Measurements from ENCODE around the gene SP3. TPM values are rescaled to one million over a fixed set of nuclear protein-coding genes. Genes with fewer than 3 reads are reported as not detected.

SP3 gene
- total RNA-seq, 1 donor from 2014 or later = 210 TPM

DNA sequence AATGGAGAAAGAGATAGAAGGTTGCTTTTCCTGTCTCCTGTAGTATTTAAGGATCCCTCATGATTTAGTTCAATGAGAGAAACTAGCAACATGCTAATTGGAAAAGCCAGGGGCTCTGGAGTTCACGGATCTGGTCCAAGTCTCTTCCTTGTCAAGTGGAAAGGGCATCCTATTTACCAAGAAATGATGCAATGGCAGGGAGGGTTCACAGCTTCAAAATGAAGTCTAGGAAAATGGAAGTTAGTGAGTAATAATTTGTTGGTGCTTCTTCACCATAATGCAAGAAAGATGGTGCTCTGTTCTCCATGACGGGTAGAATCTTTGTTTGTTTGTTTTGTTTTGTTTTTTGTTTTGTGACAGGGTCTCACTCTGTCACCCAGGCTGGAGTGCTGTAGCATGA, 34.6 kb upstream of the SP3 start:
- TF ChIP-seq, protein P1, sequence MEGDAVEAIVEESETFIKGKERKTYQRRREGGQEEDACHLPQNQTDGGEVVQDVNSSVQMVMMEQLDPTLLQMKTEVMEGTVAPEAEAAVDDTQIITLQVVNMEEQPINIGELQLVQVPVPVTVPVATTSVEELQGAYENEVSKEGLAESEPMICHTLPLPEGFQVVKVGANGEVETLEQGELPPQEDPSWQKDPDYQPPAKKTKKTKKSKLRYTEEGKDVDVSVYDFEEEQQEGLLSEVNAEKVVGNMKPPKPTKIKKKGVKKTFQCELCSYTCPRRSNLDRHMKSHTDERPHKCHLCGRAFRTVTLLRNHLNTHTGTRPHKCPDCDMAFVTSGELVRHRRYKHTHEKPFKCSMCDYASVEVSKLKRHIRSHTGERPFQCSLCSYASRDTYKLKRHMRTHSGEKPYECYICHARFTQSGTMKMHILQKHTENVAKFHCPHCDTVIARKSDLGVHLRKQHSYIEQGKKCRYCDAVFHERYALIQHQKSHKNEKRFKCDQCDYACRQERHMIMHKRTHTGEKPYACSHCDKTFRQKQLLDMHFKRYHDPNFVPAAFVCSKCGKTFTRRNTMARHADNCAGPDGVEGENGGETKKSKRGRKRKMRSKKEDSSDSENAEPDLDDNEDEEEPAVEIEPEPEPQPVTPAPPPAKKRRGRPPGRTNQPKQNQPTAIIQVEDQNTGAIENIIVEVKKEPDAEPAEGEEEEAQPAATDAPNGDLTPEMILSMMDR (IDR thresholded peaks at IDR 0.05) = no peak
- TF ChIP-seq EZH2phosphoT487 (IDR thresholded peaks at IDR 0.05) (no peak), EZH2 (IDR thresholded peaks at IDR 0.05) (no peak)
- no peaks in the 10 kb centered on the region for H3F3A ChIP-seq (ENCODE audit: low read depth)
- H3K9me3 ChIP-seq (ENCODE audit: low read depth) = no peaks in the 10 kb centered on the region
- no peak for DNase-seq (ENCODE audit: low spot score)
- H3K4me1 Mint-ChIP-seq = no peaks in the 10 kb centered on the region
- no peaks in the 10 kb centered on the region for H3K36me3 Mint-ChIP-seq
- no peak overlapping the region for H2AFZ ChIP-seq (replicated peaks)
- no peaks in the 10 kb centered on the region for H4K20me1 ChIP-seq (ENCODE audit: low read depth)
- no peaks in the 10 kb centered on the region for H3K36me3 ChIP-seq
- H3K4me3 ChIP-seq = no peak overlapping the region
- H3K27me3 Mint-ChIP-seq (ENCODE audit: insufficient read depth, low read depth) = peaks cover 2% of the 10 kb centered on the region
- H3K9me3 Mint-ChIP-seq = no peaks in the 10 kb centered on the region
- no peak overlapping the region for H3K27ac ChIP-seq
- no peaks in the 10 kb centered on the region for H3K4me1 ChIP-seq
- H3K9ac ChIP-seq = no peak overlapping the region
- H3K27me3 ChIP-seq = no peaks in the 10 kb centered on the region
- no peak overlapping the region for H3K4me3 Mint-ChIP-seq
- no peak overlapping the region for H3K4me2 ChIP-seq
- H3K79me2 ChIP-seq (ENCODE audit: low read depth) = no peaks in the 10 kb centered on the region
- H3K27ac Mint-ChIP-seq = no peak overlapping the region

DNA sequence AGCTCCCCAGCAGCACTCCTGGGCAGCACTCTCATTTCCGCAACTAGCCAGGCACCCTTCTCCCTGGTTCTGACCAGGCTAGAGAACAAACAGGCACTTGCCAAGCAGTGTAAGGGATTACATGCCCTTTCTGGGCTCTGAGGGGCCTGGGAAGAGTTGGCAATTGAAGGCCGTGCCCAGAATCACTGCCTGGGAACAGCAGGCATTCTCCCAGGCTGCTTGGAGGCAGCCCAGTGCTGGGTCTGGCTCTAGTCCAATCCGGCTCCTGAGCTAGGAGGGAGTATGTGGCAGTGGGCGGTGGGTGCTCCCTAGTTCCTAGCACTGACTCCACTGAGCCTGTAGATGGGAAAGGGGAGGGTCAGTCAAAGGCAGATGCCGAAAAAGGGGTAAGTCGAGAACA, 34.1 kb upstream of the SP3 start:
- no peak overlapping the region for H2AFZ ChIP-seq (replicated peaks)
- Mint-ChIP-seq H3K27ac (no peak overlapping the region), H3K4me3 (no peak overlapping the region)

DNA sequence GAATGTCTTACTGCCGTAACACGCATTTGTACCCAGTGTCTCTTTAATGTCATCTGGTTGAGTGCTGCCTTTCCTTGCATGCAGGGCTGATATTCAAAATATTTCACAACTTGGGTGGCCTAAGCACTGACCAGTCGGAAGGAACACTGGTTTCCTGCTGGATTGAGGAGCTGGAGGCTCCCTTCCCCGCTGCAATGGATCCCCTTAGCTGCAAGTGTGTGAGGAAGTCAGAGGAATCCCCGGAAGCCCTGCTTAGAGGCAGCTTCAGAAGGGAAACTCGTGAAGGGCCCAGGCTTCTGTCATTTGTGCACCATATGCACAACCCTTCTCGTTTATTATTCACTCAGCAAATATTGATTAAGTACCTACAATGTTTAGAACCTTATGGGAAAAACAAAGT, 33.2 kb upstream of the SP3 start:
- Histone ChIP-seq H3K36me3 (no peaks in the 10 kb centered on the region), H3K9ac (no peak overlapping the region), H3K4me3 (no peak overlapping the region), H3K27me3 (no peaks in the 10 kb centered on the region), H3K9me3 (ENCODE audit: low read depth) (no peaks in the 10 kb centered on the region), H3K4me1 (no peaks in the 10 kb centered on the region), H3K79me2 (ENCODE audit: low read depth) (no peaks in the 10 kb centered on the region), H3F3A (ENCODE audit: low read depth) (no peaks in the 10 kb centered on the region), H3K4me2 (no peak overlapping the region), H2AFZ (replicated peaks) (no peak overlapping the region), H4K20me1 (ENCODE audit: low read depth) (no peaks in the 10 kb centered on the region), H3K27ac (no peak overlapping the region)
- no peaks in the 10 kb centered on the region for H3K36me3 Mint-ChIP-seq
- H3K27ac Mint-ChIP-seq = no peak overlapping the region
- peaks cover 2% of the 10 kb centered on the region for H3K27me3 Mint-ChIP-seq (ENCODE audit: insufficient read depth, low read depth)
- H3K4me1 Mint-ChIP-seq = no peaks in the 10 kb centered on the region
- TF ChIP-seq, protein P1 (IDR thresholded peaks at IDR 0.05) = no peak
- no peak for TF ChIP-seq EZH2 (IDR thresholded peaks at IDR 0.05)
- TF ChIP-seq EZH2phosphoT487 (IDR thresholded peaks at IDR 0.05) = no peak
- no peak for DNase-seq (ENCODE audit: low spot score)
- H3K4me3 Mint-ChIP-seq = no peak overlapping the region
- H3K9me3 Mint-ChIP-seq = no peaks in the 10 kb centered on the region

More for the DNA sequence above, 34.1 kb upstream of the SP3 start:
- Histone ChIP-seq H3F3A (ENCODE audit: low read depth) (no peaks in the 10 kb centered on the region), H3K9me3 (ENCODE audit: low read depth) (no peaks in the 10 kb centered on the region), H3K27ac (no peak overlapping the region), H4K20me1 (ENCODE audit: low read depth) (no peaks in the 10 kb centered on the region), H3K4me2 (no peak overlapping the region), H3K36me3 (no peaks in the 10 kb centered on the region), H3K4me3 (no peak overlapping the region), H3K79me2 (ENCODE audit: low read depth) (no peaks in the 10 kb centered on the region), H3K9ac (no peak overlapping the region), H3K27me3 (no peaks in the 10 kb centered on the region), H3K4me1 (no peaks in the 10 kb centered on the region)
- Mint-ChIP-seq H3K4me1 (no peaks in the 10 kb centered on the region), H3K36me3 (no peaks in the 10 kb centered on the region), H3K27me3 (ENCODE audit: insufficient read depth, low read depth) (peaks cover 2% of the 10 kb centered on the region), H3K9me3 (no peaks in the 10 kb centered on the region)
- TF ChIP-seq EZH2phosphoT487 (IDR thresholded peaks at IDR 0.05) = no peak
- TF ChIP-seq EZH2 (IDR thresholded peaks at IDR 0.05) = no peak
- TF ChIP-seq, protein P1 (IDR thresholded peaks at IDR 0.05) = no peak
- DNase-seq (ENCODE audit: low spot score) = no peak
